Measurements from ENCODE around the gene SFI1.
A peak's percentile ranks its signal among the peaks of the same experiment; 100 is the strongest.

Gene SFI1

GRCh38 chr22:31651664-31652063 lies 155.3 kb downstream of the SFI1 start:
- Histone ChIP-seq H3K27me3 (no peaks in the 10 kb centered on the region), H3K36me3 (no peaks in the 10 kb centered on the region), H3K9me3 (no peaks in the 10 kb centered on the region), H3K4me3 (ENCODE audit: low read depth in 1 of 2, low read length in 1 of 2) (no peak overlapping the region), H3K4me1 (ENCODE audit: control insufficient read depth in 1 of 2, insufficient read depth in 1 of 2, low read depth in 1 of 2, low read length in 1 of 2) (peaks cover 18 to 28% of the 10 kb centered on the region in 2 experiments), H3K27ac (no peak overlapping the region)
- no peak for TF ChIP-seq CTCF (IDR thresholded peaks at IDR 0.05)

GRCh38 chr22:31652088-31652487 lies 155.8 kb downstream of the SFI1 start:
- no peak overlapping the region for H3K4me3 ChIP-seq (ENCODE audit: low read depth in 1 of 2, low read length in 1 of 2)
- no peaks in the 10 kb centered on the region for H3K27me3 ChIP-seq
- H3K4me1 ChIP-seq (ENCODE audit: control insufficient read depth in 1 of 2, insufficient read depth in 1 of 2, low read depth in 1 of 2, low read length in 1 of 2) = peaks cover 18 to 28% of the 10 kb centered on the region in 2 experiments
- no peaks in the 10 kb centered on the region for H3K36me3 ChIP-seq
- no peak overlapping the region for H3K27ac ChIP-seq
- no peak for TF ChIP-seq CTCF (IDR thresholded peaks at IDR 0.05)
- H3K9me3 ChIP-seq = no peaks in the 10 kb centered on the region

- peak overlapping the region; percentile 58 for H3K27ac ChIP-seq
- no peaks in the 10 kb centered on the region for H3K27me3 ChIP-seq
- H3K36me3 ChIP-seq = no peaks in the 10 kb centered on the region
- H3K9me3 ChIP-seq = no peaks in the 10 kb centered on the region
- H3K4me1 ChIP-seq (ENCODE audit: control insufficient read depth in 1 of 2, insufficient read depth in 1 of 2, low read depth in 1 of 2, low read length in 1 of 2) = peaks cover 18 to 28% of the 10 kb centered on the region in 2 experiments
- H3K4me3 ChIP-seq (ENCODE audit: low read depth in 1 of 2, low read length in 1 of 2) = no peak overlapping the region
- no peak for TF ChIP-seq CTCF (IDR thresholded peaks at IDR 0.05)
Measured at GRCh38 chr22:31652911-31653684, 156.8 kb downstream of the SFI1 start.

- Histone ChIP-seq H3K4me1 (ENCODE audit: control insufficient read depth in 1 of 2, insufficient read depth in 1 of 2, low read depth in 1 of 2, low read length in 1 of 2) (peaks cover 18 to 28% of the 10 kb centered on the region in 2 experiments), H3K9me3 (no peaks in the 10 kb centered on the region), H3K27me3 (no peaks in the 10 kb centered on the region), H3K27ac (peak overlapping the region; percentile 58), H3K36me3 (no peaks in the 10 kb centered on the region), H3K4me3 (ENCODE audit: low read depth in 1 of 2, low read length in 1 of 2) (no peak overlapping the region)
- no peak for TF ChIP-seq CTCF (IDR thresholded peaks at IDR 0.05)
Measured at GRCh38 chr22:31653944-31654343, 157.6 kb downstream of the SFI1 start.

- Histone ChIP-seq H3K36me3 (no peaks in the 10 kb centered on the region), H3K9me3 (no peaks in the 10 kb centered on the region), H3K4me3 (ENCODE audit: low read depth in 1 of 2, low read length in 1 of 2) (no peak overlapping the region), H3K4me1 (ENCODE audit: control insufficient read depth in 1 of 2, insufficient read depth in 1 of 2, low read depth in 1 of 2, low read length in 1 of 2) (peaks cover 18 to 28% of the 10 kb centered on the region in 2 experiments), H3K27ac (peak overlapping the region; percentile 58), H3K27me3 (no peaks in the 10 kb centered on the region)
- no peak for TF ChIP-seq CTCF (IDR thresholded peaks at IDR 0.05)
Measured at GRCh38 chr22:31654408-31654807, 158.1 kb downstream of the SFI1 start.
